Tibial nerve (tissue), 4 donors: ENCODE results near the gene CNN1. TPM values are rescaled to one million over a fixed set of nuclear protein-coding genes. Genes with fewer than 3 reads are reported as not detected.

Experiments used
- DNase-seq, 2 donors: peaks; one replicate each; pipeline ENCODE4 v3.0.0-alpha.2; 2019; ENCODE audit warnings: low spot score in 2 of 2
- H3K27ac ChIP-seq, 4 donors: fragments of 200-600 bp; sonication (generic) in 3 of 4; one replicate each; pipeline ENCODE4 v1.5.1; 2017 to 2019; ENCODE audit warnings: mild to moderate bottlenecking in 1 of 4
- H3K27me3 ChIP-seq, 2 donors: fragments of 200-600 bp; sonication (generic) in 1 of 2; one replicate each; pipeline versions ENCODE4 v1.5.1 to v1.6.0; 2017 to 2019
- H3K36me3 ChIP-seq, 3 donors: fragments of 200-600 bp; sonication (generic); one replicate each; pipeline ENCODE4 v1.5.1; 2018 to 2019
- H3K4me1 ChIP-seq, 4 donors: fragments of 200-600 bp; sonication (generic) in 3 of 4; one replicate each; pipeline ENCODE4 v1.5.1; 2017 to 2019
- H3K4me3 ChIP-seq, 4 donors: fragments of 200-600 bp; sonication (generic) in 3 of 4; one replicate each; pipeline ENCODE4 v1.5.1; 2017 to 2019; ENCODE audit warnings: mild to moderate bottlenecking in 1 of 4, moderate library complexity in 1 of 4
- H3K9me3 ChIP-seq, 4 donors: fragments of 200-600 bp; sonication (generic) in 3 of 4; one replicate each; pipeline ENCODE4 v1.5.1; 2017 to 2019
- CTCF ChIP-seq, 5 experiments: fragments of 200-600 bp in 3 of 5; fragments of 450-650 bp in 2 of 5; sonication (generic) in 3 of 5; IDR thresholded peaks; one replicate each; pipeline ENCODE4 v1.5.1; 2016 to 2019; ENCODE audit warnings: antibody characterized with exemption in 5 of 5, mild to moderate bottlenecking in 3 of 5, moderate library complexity in 2 of 5
- EP300 ChIP-seq, 2 donors: sonication (generic); formaldehyde crosslinking; IDR thresholded peaks; one replicate each; pipeline ENCODE4 v1.6.1; 2017; ENCODE audit warnings: antibody characterized with exemption in 2 of 2, mild to moderate bottlenecking in 1 of 2
- POLR2A ChIP-seq, 2 donors: fragments of 450-650 bp; IDR thresholded peaks; one replicate each; pipeline ENCODE4 v1.6.1; 2017; ENCODE audit warnings: antibody characterized with exemption in 2 of 2, mild to moderate bottlenecking in 2 of 2, moderate library complexity in 2 of 2
- WGBS, 2 donors: methylation state at CpG; one replicate each; pipeline ENCODE4 v1.1.5; 2018; 5-methylcytosine and 5-hydroxymethylcytosine counted together
- total RNA-seq, 4 donors: library from RNA; depleted of rRNA; stranded (reverse); fragments of >200 nt; gene quantifications; one replicate each; pipeline ENCODE4 v1.1.0, GENCODE V29; 2016

Gene CNN1
- total RNA-seq, 4 donors from 2014 or later: 21.3 to 43.3 (median 27.3) TPM

- Histone ChIP-seq H3K4me1 (no peaks in the 10 kb centered on the region), H3K27me3 (no peaks in the 10 kb centered on the region), H3K36me3 (peaks cover 0 to 91% (median 0%) of the 10 kb centered on the region in 3 donors), H3K4me3 (no peak overlapping the region), H3K27ac (no peak overlapping the region), H3K9me3 (no peaks in the 10 kb centered on the region)
- no peak for TF ChIP-seq EP300 (IDR thresholded peaks at IDR 0.05)
- TF ChIP-seq POLR2A (IDR thresholded peaks at IDR 0.05): no peak
- peak; percentile 37 to 50 (median 43) for TF ChIP-seq CTCF (IDR thresholded peaks at IDR 0.05)
- DNase-seq: peak; percentile 31 to 57
- 64 to 67% methylated on average over 17 of the region's 17 CpGs for WGBS, 2 donors
Observed at GRCh38 chr19:11496391-11497163, 42.1 kb upstream of the CNN1 start.

GRCh38 chr19:11499220-11499726 lies 39.4 kb upstream of the CNN1 start:
- no peak for DNase-seq
- no peaks in the 10 kb centered on the region for H3K4me1 ChIP-seq
- no peak overlapping the region for H3K4me3 ChIP-seq
- H3K9me3 ChIP-seq: no peaks in the 10 kb centered on the region
- TF ChIP-seq POLR2A (IDR thresholded peaks at IDR 0.05): no peak
- no peak for TF ChIP-seq CTCF (IDR thresholded peaks at IDR 0.05)
- no peak for TF ChIP-seq EP300 (IDR thresholded peaks at IDR 0.05)
- H3K27me3 ChIP-seq: no peaks in the 10 kb centered on the region
- WGBS, 2 donors: 92 to 97% methylated on average over 6 of the region's 6 CpGs
- no peak overlapping the region for H3K27ac ChIP-seq
- H3K36me3 ChIP-seq: peaks cover 0 to 79% (median 0%) of the 10 kb centered on the region in 3 donors

GRCh38 chr19:11499890-11500420 lies 38.7 kb upstream of the CNN1 start:
- H3K4me3 ChIP-seq: no peak overlapping the region
- H3K27me3 ChIP-seq: no peaks in the 10 kb centered on the region
- no peak overlapping the region for H3K27ac ChIP-seq
- WGBS, 2 donors: 77% methylated on average over 7 of the region's 7 CpGs
- peaks cover 0 to 72% (median 0%) of the 10 kb centered on the region in 3 donors for H3K36me3 ChIP-seq
- H3K4me1 ChIP-seq: peaks cover 0 to 6% (median 0%) of the 10 kb centered on the region in 4 donors
- H3K9me3 ChIP-seq: no peaks in the 10 kb centered on the region
- DNase-seq: no peak
- TF ChIP-seq POLR2A (IDR thresholded peaks at IDR 0.05): no peak
- no peak for TF ChIP-seq EP300 (IDR thresholded peaks at IDR 0.05)
- no peak for TF ChIP-seq CTCF (IDR thresholded peaks at IDR 0.05)

- peaks cover 0 to 32% (median 0%) of the 10 kb centered on the region in 3 donors for H3K36me3 ChIP-seq
- H3K4me3 ChIP-seq: peak overlapping the region; percentile 80 to 97 (median 94)
- peaks cover 0 to 15% (median 7%) of the 10 kb centered on the region in 4 donors for H3K4me1 ChIP-seq
- TF ChIP-seq EP300 (IDR thresholded peaks at IDR 0.05) (no peak), CTCF (IDR thresholded peaks at IDR 0.05) (no peak), POLR2A (IDR thresholded peaks at IDR 0.05) (no peak)
- WGBS, 2 donors: 52% methylated on average over 7 of the region's 7 CpGs
- no peaks in the 10 kb centered on the region for H3K27me3 ChIP-seq
- H3K27ac ChIP-seq: peak overlapping the region; percentile 94 to 97 (median 96)
- DNase-seq: no peak
- H3K9me3 ChIP-seq: no peaks in the 10 kb centered on the region
Observed at GRCh38 chr19:11504502-11505031, 34.1 kb upstream of the CNN1 start.
